KMS-11 (cell line): ENCODE data around the gene ISCU.

Experiments
- H2AFZ ChIP-seq: fragments of 200-600 bp; sonication (generic); 2 replicates; pipeline ENCODE4 v1.6.1; 2016; ENCODE audit warnings: antibody characterized with exemption, mixed run types, low read depth
- H3K27ac ChIP-seq: fragments of 200-600 bp; sonication (generic); 2 replicates; pipeline ENCODE4 v1.6.1; 2016; ENCODE audit warnings: mild to moderate bottlenecking, mixed run types
- H3K27me3 ChIP-seq: fragments of 200-600 bp; sonication (generic); 2 replicates; pipeline ENCODE4 v1.6.1; 2017; ENCODE audit warnings: mild to moderate bottlenecking, low read depth, mixed run types, moderate library complexity; ENCODE audit not compliant: insufficient read depth
- H3K36me3 ChIP-seq: fragments of 200-600 bp; sonication (generic); 2 replicates; pipeline ENCODE4 v1.6.1; 2017; ENCODE audit warnings: mild to moderate bottlenecking, mixed run types; ENCODE audit not compliant: insufficient read depth
- H3K4me1 ChIP-seq: fragments of 200-600 bp; sonication (generic); 2 replicates; pipeline ENCODE4 v1.6.1; 2016; ENCODE audit warnings: mild to moderate bottlenecking, low read depth, mixed run types; ENCODE audit not compliant: poor library complexity, severe bottlenecking
- H3K4me2 ChIP-seq: fragments of 200-600 bp; sonication (generic); 2 replicates; pipeline ENCODE4 v1.7.0; 2016; ENCODE audit warnings: mild to moderate bottlenecking, mixed run types
- H3K4me3 ChIP-seq: fragments of 200-600 bp; sonication (generic); IDR thresholded peaks from 2 replicates; pipeline ENCODE4 v1.6.1; 2017; ENCODE audit warnings: low read depth, low read length, mixed read lengths; ENCODE audit not compliant: insufficient read depth
- H3K79me2 ChIP-seq: fragments of 200-600 bp; sonication (generic); 2 replicates; pipeline ENCODE4 v1.6.1; 2016; ENCODE audit warnings: low read depth, mixed run types; ENCODE audit not compliant: insufficient read depth
- H3K9ac ChIP-seq: fragments of 200-600 bp; sonication (generic); 2 replicates; pipeline ENCODE4 v1.6.1; 2016; ENCODE audit warnings: mild to moderate bottlenecking, mixed run types
- H4K20me1 ChIP-seq: fragments of 200-600 bp; sonication (generic); 2 replicates; pipeline ENCODE4 v1.6.1; 2016; ENCODE audit warnings: mild to moderate bottlenecking, mixed run types; ENCODE audit not compliant: insufficient read depth
- TF ChIP-seq, protein P1 (sequence below): fragments of 200-600 bp; sonication (generic); conservative IDR thresholded peaks from 2 replicates; pipeline ENCODE4 v1.6.1; 2017; ENCODE audit warnings: low read depth, mild to moderate bottlenecking, antibody characterized with exemption, low read length, moderate library complexity, mixed read lengths

Gene ISCU

GRCh38 chr12:108527166-108527496 is 35.3 kb upstream of the ISCU start:
- TF ChIP-seq, protein P1, sequence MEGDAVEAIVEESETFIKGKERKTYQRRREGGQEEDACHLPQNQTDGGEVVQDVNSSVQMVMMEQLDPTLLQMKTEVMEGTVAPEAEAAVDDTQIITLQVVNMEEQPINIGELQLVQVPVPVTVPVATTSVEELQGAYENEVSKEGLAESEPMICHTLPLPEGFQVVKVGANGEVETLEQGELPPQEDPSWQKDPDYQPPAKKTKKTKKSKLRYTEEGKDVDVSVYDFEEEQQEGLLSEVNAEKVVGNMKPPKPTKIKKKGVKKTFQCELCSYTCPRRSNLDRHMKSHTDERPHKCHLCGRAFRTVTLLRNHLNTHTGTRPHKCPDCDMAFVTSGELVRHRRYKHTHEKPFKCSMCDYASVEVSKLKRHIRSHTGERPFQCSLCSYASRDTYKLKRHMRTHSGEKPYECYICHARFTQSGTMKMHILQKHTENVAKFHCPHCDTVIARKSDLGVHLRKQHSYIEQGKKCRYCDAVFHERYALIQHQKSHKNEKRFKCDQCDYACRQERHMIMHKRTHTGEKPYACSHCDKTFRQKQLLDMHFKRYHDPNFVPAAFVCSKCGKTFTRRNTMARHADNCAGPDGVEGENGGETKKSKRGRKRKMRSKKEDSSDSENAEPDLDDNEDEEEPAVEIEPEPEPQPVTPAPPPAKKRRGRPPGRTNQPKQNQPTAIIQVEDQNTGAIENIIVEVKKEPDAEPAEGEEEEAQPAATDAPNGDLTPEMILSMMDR, result 0 out of 2 replicates have a peak, but pooled peaks have one; percentile 5
- H3K27me3 ChIP-seq, result no peaks in the 10 kb centered on the region
- H3K36me3 ChIP-seq, result no peaks in the 10 kb centered on the region; the same call in 1 of the 2 replicates
- no peaks in the 10 kb centered on the region for H4K20me1 ChIP-seq
- no peak overlapping the region for H3K9ac ChIP-seq
- H3K27ac ChIP-seq, result no peak overlapping the region; the same call in 1 of the 2 replicates
- no peak overlapping the region for H2AFZ ChIP-seq
- H3K79me2 ChIP-seq, result no peaks in the 10 kb centered on the region
- no peak overlapping the region for H3K4me3 ChIP-seq
- H3K4me2 ChIP-seq, result peak overlapping the region; percentile 36
- peaks cover 32% of the 10 kb centered on the region for H3K4me1 ChIP-seq

- TF ChIP-seq, protein P1, result no peak
- no peaks in the 10 kb centered on the region for H4K20me1 ChIP-seq
- H3K4me2 ChIP-seq, result no peak overlapping the region
- H3K4me1 ChIP-seq, result peaks cover 32% of the 10 kb centered on the region
- no peak overlapping the region for H3K27ac ChIP-seq
- H2AFZ ChIP-seq, result no peak overlapping the region
- no peaks in the 10 kb centered on the region for H3K27me3 ChIP-seq
- no peaks in the 10 kb centered on the region for H3K79me2 ChIP-seq
- no peaks in the 10 kb centered on the region; the same call in 1 of the 2 replicates for H3K36me3 ChIP-seq
- H3K9ac ChIP-seq, result no peak overlapping the region
- no peak overlapping the region for H3K4me3 ChIP-seq
These were observed 32.2 kb upstream of the ISCU start for GRCh38 chr12:108530161-108530560.

GRCh38 chr12:108531929-108532848 is 30.2 kb upstream of the ISCU start:
- no peak overlapping the region for H3K27ac ChIP-seq
- peaks cover 16% of the 10 kb centered on the region for H3K4me1 ChIP-seq
- no peak overlapping the region for H2AFZ ChIP-seq
- no peaks in the 10 kb centered on the region for H3K27me3 ChIP-seq
- H3K4me3 ChIP-seq, result no peak overlapping the region
- no peaks in the 10 kb centered on the region for H3K36me3 ChIP-seq
- H3K79me2 ChIP-seq, result no peaks in the 10 kb centered on the region
- H3K9ac ChIP-seq, result no peak overlapping the region
- TF ChIP-seq, protein P1, result no peak
- no peaks in the 10 kb centered on the region for H4K20me1 ChIP-seq
- H3K4me2 ChIP-seq, result no peak overlapping the region

GRCh38 chr12:108538146-108538545 is 24.2 kb upstream of the ISCU start:
- no peak overlapping the region for H2AFZ ChIP-seq
- no peaks in the 10 kb centered on the region for H3K27me3 ChIP-seq
- no peak overlapping the region for H3K4me3 ChIP-seq
- H3K79me2 ChIP-seq, result peaks cover 28% of the 10 kb centered on the region; the same call in 1 of the 2 replicates
- no peaks in the 10 kb centered on the region for H3K36me3 ChIP-seq
- TF ChIP-seq, protein P1, result no peak
- H3K4me2 ChIP-seq, result no peak overlapping the region
- H3K27ac ChIP-seq, result no peak overlapping the region
- H3K9ac ChIP-seq, result no peak overlapping the region
- H4K20me1 ChIP-seq, result no peaks in the 10 kb centered on the region
- peaks cover 29% of the 10 kb centered on the region for H3K4me1 ChIP-seq
